Psoas muscle (tissue), 8 donors: ENCODE measurements around the gene MSX1. TPM values are rescaled to one million over a fixed set of nuclear protein-coding genes. Genes with fewer than 3 reads are reported as not detected.

Experiments used
- ATAC-seq, 4 donors: fragments of 200-7000 bp; cut with Tn5 transposase; one replicate each; pipeline ENCODE4 v1.9.1; 2020; ENCODE audit warnings: moderate library complexity in 3 of 4, mild to moderate bottlenecking in 2 of 4
- DNase-seq, 2 donors: peaks; one replicate each; pipeline ENCODE4 v3.0.0-alpha.2; 2020
- H3K27ac ChIP-seq: fragments of 200-600 bp; one replicate; pipeline ENCODE4 v1.8.0; 2022
- H3K27me3 ChIP-seq, 3 donors: fragments of 200-600 bp in 1 of 3; one replicate each; pipeline versions ENCODE4 v1.6.1 to v1.8.0; 2013 to 2022; ENCODE audit warnings: low read length in 2 of 3, mild to moderate bottlenecking in 2 of 3, moderate library complexity in 1 of 3; ENCODE audit not compliant: insufficient read depth in 3 of 3
- H3K36me3 ChIP-seq, 2 donors: fragments of 200-600 bp in 1 of 2; one replicate each; pipeline versions ENCODE4 v1.6.1 to v1.8.0; 2013 to 2022; ENCODE audit warnings: low read depth in 1 of 2, mild to moderate bottlenecking in 1 of 2, moderate library complexity in 1 of 2; ENCODE audit not compliant: insufficient read depth in 1 of 2
- H3K4me1 ChIP-seq: fragments of 200-600 bp; one replicate; pipeline ENCODE4 v1.8.0; 2022
- H3K4me3 ChIP-seq: fragments of 200-600 bp; one replicate; pipeline ENCODE4 v1.8.0; 2022; ENCODE audit warnings: mild to moderate bottlenecking
- H3K9me3 ChIP-seq: fragments of 200-600 bp; one replicate; pipeline ENCODE4 v1.8.0; 2022
- WGBS, 3 donors: extraction: QIAGEN DNeasy Blood & Tissue Kit; methylation state at CpG; one replicate each; pipeline versions ENCODE4 v1.1.6 to v1.1.7; 2013; 5-methylcytosine and 5-hydroxymethylcytosine counted together
- intact Hi-C, 2 donors: fragments of 100-400 bp; cut with DNase I; formaldehyde crosslinking; loops; one replicate each; pipeline versions ENCODE4 v1.11.0 to v1.14.2; 2022
- polyA plus RNA-seq, 3 donors: library from polyadenylated mRNA; stranded (reverse); fragments of 200-250 nt; gene quantifications; one replicate each; pipeline ENCODE4 v1.2.3, GENCODE V29; 2013
- total RNA-seq, 4 donors: library from RNA; stranded (reverse); fragmentation: NEBNext Ultra II Directional in 2 of 4; extraction: Animal tissue kit (Norgen Biotek cat#: 25700) in 2 of 4; gene quantifications; one replicate each; pipeline versions ENCODE4 v1.2.1 to v1.2.4, GENCODE V29; 2021 to 2023
- TF ChIP-seq, protein P1 (sequence below): fragments of 200-600 bp; IDR thresholded peaks from one replicate; pipeline ENCODE4 v1.8.0; 2022; ENCODE audit warnings: antibody characterized with exemption
- donor health status: healthy with polysubstance abuse.
- donor health status: DM: no; HTN: no; CAD: no; lungs with moderate emphysema.
- donor health status: Bipolar disorder and iron deficiency.
- donor health status: healthy.
- donor health status: DM: yes; HTN: yes; CAD: no.
- donor health status: DM: no; HTN: no; CAD: no.
- donor health status: DM: no; HTN: no; CAD: no.
- donor health status: DM: yes; HTN: yes; CAD: no.

The MSX1 gene
- total and polyA plus RNA-seq, 7 donors: 1.1 to 3.7 (median 1.7) TPM

GRCh38 chr4:4849524-4850193 is 9.8 kb upstream of the MSX1 start:
- DNase-seq (peak in 1 of 2 donors; percentile 28), ATAC-seq (no peak)
- H3K27me3 ChIP-seq: peaks cover 0 to 94% (median 33%) of the 10 kb centered on the region in 3 donors
- intact Hi-C loops: loop anchor here (10.0 kb wide), 2 partner anchors 295 to 355 kb away; no protein-coding TSS in a partner anchor
- 85 to 91% (median 85%) methylated on average over 9 of the region's 9 CpGs for WGBS, 3 donors
- H3K4me3 ChIP-seq: no peak overlapping the region
- TF ChIP-seq, protein P1, sequence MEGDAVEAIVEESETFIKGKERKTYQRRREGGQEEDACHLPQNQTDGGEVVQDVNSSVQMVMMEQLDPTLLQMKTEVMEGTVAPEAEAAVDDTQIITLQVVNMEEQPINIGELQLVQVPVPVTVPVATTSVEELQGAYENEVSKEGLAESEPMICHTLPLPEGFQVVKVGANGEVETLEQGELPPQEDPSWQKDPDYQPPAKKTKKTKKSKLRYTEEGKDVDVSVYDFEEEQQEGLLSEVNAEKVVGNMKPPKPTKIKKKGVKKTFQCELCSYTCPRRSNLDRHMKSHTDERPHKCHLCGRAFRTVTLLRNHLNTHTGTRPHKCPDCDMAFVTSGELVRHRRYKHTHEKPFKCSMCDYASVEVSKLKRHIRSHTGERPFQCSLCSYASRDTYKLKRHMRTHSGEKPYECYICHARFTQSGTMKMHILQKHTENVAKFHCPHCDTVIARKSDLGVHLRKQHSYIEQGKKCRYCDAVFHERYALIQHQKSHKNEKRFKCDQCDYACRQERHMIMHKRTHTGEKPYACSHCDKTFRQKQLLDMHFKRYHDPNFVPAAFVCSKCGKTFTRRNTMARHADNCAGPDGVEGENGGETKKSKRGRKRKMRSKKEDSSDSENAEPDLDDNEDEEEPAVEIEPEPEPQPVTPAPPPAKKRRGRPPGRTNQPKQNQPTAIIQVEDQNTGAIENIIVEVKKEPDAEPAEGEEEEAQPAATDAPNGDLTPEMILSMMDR: no peak
- H3K27ac ChIP-seq: no peak overlapping the region
- H3K36me3 ChIP-seq: no peaks in the 10 kb centered on the region
- H3K9me3 ChIP-seq: no peaks in the 10 kb centered on the region
- peaks cover 4% of the 10 kb centered on the region for H3K4me1 ChIP-seq

DNA sequence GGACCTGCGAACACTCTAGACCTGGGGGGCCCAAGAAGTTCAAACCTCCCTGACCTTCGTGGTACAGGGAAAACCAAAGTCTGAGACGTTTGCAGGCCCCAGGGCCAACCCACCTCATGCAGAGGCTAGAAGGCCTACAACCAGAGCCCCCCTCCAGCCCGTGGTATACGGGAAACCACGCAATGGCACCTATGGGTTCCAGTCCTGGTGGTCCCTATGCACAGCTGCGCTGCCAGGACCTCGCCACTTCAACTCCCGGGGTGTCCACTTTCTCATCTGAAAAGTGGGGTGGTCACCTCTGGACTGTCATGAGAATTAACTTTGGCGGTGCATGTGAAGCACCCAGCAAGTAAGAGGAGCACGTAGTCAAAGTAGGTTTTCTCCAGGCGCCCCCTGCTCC is 8.4 kb upstream of the MSX1 start:
- WGBS, 3 donors: 81 to 90% (median 88%) methylated on average over 12 of the region's 12 CpGs
- intact Hi-C loops: loop anchor here (10.0 kb wide), 2 partner anchors 296 to 356 kb away; no protein-coding TSS in a partner anchor
- H3K4me3 ChIP-seq: no peak overlapping the region
- no peaks in the 10 kb centered on the region for H3K9me3 ChIP-seq
- H3K27ac ChIP-seq: no peak overlapping the region
- H3K36me3 ChIP-seq: no peaks in the 10 kb centered on the region
- DNase-seq (no peak), ATAC-seq (no peak)
- H3K4me1 ChIP-seq: peaks cover 4% of the 10 kb centered on the region
- TF ChIP-seq, protein P1: no peak
- peaks cover 0 to 98% (median 43%) of the 10 kb centered on the region in 3 donors for H3K27me3 ChIP-seq

DNA sequence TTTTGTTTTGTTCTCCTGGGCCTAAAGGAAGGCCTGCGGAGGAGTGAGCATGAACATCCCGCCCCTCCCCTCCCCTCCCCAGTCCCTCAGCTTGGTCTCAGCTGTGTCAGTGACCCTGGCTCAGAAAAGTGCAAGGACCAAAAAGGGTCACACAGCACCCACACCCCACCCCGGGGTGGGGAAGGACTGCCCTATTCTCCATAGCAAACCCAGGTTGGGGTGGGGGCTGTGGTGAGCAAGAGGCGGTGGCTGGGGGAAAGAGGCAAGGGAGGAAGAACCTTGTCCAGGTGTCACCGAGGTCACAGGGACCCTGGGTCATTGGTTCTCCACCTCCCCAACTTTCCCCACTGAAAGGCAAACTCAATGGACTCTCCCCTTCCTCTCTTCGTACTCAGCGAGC is 7.6 kb upstream of the MSX1 start:
- no peak overlapping the region for H3K27ac ChIP-seq
- peaks cover 9% of the 10 kb centered on the region for H3K4me1 ChIP-seq
- no peak overlapping the region for H3K4me3 ChIP-seq
- intact Hi-C loops: loop anchor here (10.0 kb wide), 2 partner anchors 297 to 357 kb away; no protein-coding TSS in a partner anchor
- DNase-seq: peak in 1 of 2 donors; percentile 8
- H3K36me3 ChIP-seq: no peaks in the 10 kb centered on the region
- no peak for ATAC-seq
- peaks cover 0 to 98% (median 51%) of the 10 kb centered on the region in 3 donors for H3K27me3 ChIP-seq
- H3K9me3 ChIP-seq: no peaks in the 10 kb centered on the region
- WGBS, 3 donors: 75 to 79% (median 76%) methylated on average over 6 to 7 of the region's 7 CpGs
- TF ChIP-seq, protein P1: no peak

DNA sequence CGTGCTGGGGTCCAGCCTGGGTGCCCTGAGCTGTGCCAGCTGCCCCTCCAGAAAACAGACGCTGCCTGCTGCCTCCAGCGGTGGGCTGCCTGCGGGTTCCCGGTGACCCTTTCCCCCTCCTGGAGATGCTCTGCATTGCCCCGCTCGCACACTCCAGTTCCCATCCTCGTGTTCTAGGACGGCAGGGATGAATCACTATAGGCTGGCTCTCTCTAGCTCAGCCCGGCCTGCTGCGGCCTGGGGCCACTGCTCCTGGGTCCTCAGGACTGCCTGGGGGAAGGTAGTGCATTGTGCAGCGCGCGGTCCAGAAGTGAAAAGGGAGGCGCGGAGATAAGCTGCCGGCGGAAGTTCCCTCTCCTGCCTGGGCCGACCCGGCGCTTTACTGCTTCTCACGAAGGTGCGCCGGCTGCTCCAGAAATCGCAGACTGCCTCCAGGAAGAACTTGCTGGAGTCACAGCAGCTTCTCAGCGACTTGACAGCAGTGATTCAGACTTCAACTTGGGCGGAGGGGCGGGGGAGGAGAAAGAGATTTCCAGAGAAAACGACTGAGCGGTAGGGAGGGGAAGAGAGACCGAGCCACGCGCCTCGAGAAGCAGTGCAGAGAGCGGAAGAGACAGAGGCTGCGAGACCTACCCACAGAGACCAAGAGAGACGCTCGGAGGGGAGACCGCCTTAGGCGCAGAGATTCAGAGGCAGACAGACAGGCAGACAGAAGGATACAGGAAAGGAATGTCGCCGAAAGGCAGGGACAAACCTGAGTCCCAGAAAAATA is 6.7 kb upstream of the MSX1 start:
- Histone ChIP-seq H3K36me3 (no peaks in the 10 kb centered on the region), H3K4me1 (peaks cover 9% of the 10 kb centered on the region), H3K27me3 (peaks cover 0 to 98% (median 56%) of the 10 kb centered on the region in 3 donors), H3K9me3 (no peaks in the 10 kb centered on the region), H3K27ac (no peak overlapping the region), H3K4me3 (peak overlapping the region; percentile 50)
- intact Hi-C loops: loop anchor here (10.0 kb wide), 2 partner anchors 298 to 358 kb away; no protein-coding TSS in a partner anchor
- WGBS, 3 donors: 2 to 5% (median 4%) methylated on average over 41 to 42 of the region's 42 CpGs
- ATAC-seq (peak in 2 of 4 donors; percentile 43 to 48), DNase-seq (peak; percentile 33 to 54)
- TF ChIP-seq, protein P1: no peak
